GM12878 (cell line): ENCODE data around the gene ADM. TPM values are rescaled to one million over a fixed set of nuclear protein-coding genes. Genes with fewer than 3 reads are reported as not detected.

Experiments used
- MLLT1 ChIP-seq: fragments of 450-650 bp; IDR thresholded peaks from 2 replicates; pipeline ENCODE4 v1.6.1; 2016; ENCODE audit warnings: mild to moderate bottlenecking
- NBN ChIP-seq: fragments of 450-650 bp; IDR thresholded peaks from 2 replicates; pipeline ENCODE4 v1.6.1; 2016
- NR2F1 ChIP-seq: fragments of 450-650 bp; conservative IDR thresholded peaks from 2 replicates; pipeline ENCODE4 v1.6.1; 2017; ENCODE audit warnings: mild to moderate bottlenecking
- RAD21 ChIP-seq: IDR thresholded peaks from 2 replicates; pipeline ENCODE4 v1.6.1; 2011; ENCODE audit warnings: mild to moderate bottlenecking, low read depth, low read length, moderate library complexity; ENCODE audit not compliant: insufficient read depth
- SKIL ChIP-seq: fragments of 450-650 bp; IDR thresholded peaks from 2 replicates; pipeline ENCODE4 v1.6.1; 2017; ENCODE audit warnings: mild to moderate bottlenecking, low read depth, inconsistent platforms; ENCODE audit not compliant: poor library complexity, severe bottlenecking
- SMC3 ChIP-seq: IDR thresholded peaks from 2 replicates; pipeline ENCODE4 v1.6.1; 2011; ENCODE audit warnings: low read length, improper control_type of control experiment, borderline replicate concordance
- polyA plus RNA-seq, 11 experiments: library from polyadenylated mRNA; depleted of rRNA in 4 of 11; unstranded in 6 of 11; stranded (reverse) in 5 of 11; fragments of >200 nt; fragmentation: Nextera tagmentation in 4 of 11; fragmentation: Illumina TruSeq in 1 of 11; extraction: Ambion mirVana in 4 of 11; extraction: Trizol in 1 of 11; gene quantifications; 1 replicate in 1 of 11; 2 replicates in 10 of 11; pipeline versions ENCODE4 v1.2.1 to v1.2.3, GENCODE V29; 2011 to 2016; ENCODE audit warnings: inconsistent platforms in 2 of 11, missing spikeins in 2 of 11, low read depth in 1 of 11
- total RNA-seq, 4 experiments: library from RNA; depleted of rRNA in 3 of 4; stranded (reverse); fragments of >200 nt in 3 of 4; fragmentation: Illumina TruSeq in 1 of 4; extraction: Trizol in 1 of 4; gene quantifications; 2 replicates each; pipeline versions ENCODE4 v1.2.1 to v1.2.3, GENCODE V29; 2013 to 2021

The ADM gene
- total and polyA plus RNA-seq, 10 of the 15 experiments (the other 5 are each of a cell fraction or from before 2014, with no cell fraction given), result 0.11 to 4.2 (median 0.21) TPM; not detected in 7

DNA sequence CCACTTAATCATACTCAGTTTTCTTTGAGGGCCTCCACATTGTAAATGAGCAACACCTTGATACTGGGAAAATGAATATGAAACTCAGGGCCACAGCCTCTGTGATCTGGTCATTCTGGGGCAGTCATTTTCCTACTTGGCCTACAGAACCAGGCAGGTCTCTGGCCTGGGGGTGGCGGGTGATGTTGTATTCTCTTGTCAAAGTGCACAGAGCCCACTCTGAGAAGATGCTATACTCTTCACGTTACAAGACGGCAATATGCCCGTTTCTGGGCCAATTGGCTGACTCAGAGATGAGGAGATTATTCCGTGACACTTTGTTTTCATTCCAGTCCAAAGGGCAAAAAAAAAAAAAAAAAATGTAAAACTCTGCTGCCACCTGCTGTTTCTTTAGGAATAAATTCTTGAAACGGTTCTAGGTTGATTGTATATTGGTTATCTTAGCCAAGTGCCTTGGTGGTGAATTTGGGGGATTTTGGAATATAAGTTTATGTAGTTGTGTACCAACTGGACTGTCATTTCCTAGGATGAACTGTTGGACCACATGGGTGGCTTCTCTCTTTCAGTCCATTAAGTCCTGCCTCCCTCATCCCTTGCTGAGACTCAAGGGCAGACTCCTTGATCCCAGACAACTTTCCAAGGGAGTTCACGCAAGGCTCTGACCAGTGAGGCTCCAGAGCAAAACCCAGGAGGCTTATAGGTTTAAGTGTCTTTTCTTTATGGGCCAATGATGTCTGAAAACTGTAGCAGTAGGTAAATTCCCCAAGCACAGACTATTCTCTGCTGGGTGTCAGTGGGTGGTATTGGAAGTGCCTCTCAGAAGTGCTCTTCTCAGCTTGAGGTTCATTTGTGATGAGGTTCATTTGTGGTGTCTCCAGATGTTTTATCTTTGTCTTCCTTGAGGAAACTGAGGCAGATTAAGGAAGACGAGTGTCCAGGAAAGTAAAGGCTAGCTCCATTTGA lies 18.2 kb downstream of the ADM start (continued):
- TF ChIP-seq SKIL (peak; percentile 22), RAD21 (peak; percentile 82), MLLT1 (0 out of 2 replicates have a peak, but pooled peaks have one; percentile 25), SMC3 (peak; percentile 59; the same call in 1 of the 2 replicates), NR2F1 (peak; percentile 38; the same call in 1 of the 2 replicates), NBN (0 out of 2 replicates have a peak, but pooled peaks have one; percentile 19)
